ENCODE results near the gene GPHN. TPM values are rescaled to one million over a fixed set of nuclear protein-coding genes. Genes with fewer than 3 reads are reported as not detected.

GPHN gene
- total RNA-seq, 1 experiment from 2014 or later, result 34.9 TPM

- intact Hi-C loops (cut with micrococcal nuclease; ENCODE audit: unreplicated experiment), result loop anchor here (2.0 to 5.0 kb wide), 3 partner anchors 167 to 622 kb away; no protein-coding TSS in a partner anchor
- Mint-ChIP-seq H3K36me3 (ENCODE audit: insufficient read depth, unreplicated experiment) (no peaks in the 10 kb centered on the region), H3K4me3 (ENCODE audit: low read depth, unreplicated experiment) (no peak overlapping the region), H3K4me1 (ENCODE audit: low read depth, unreplicated experiment) (no peaks in the 10 kb centered on the region), H3K27me3 (ENCODE audit: unreplicated experiment) (no peaks in the 10 kb centered on the region), H3K27ac (ENCODE audit: unreplicated experiment) (no peak overlapping the region), H3K9me3 (ENCODE audit: low read depth, unreplicated experiment) (no peaks in the 10 kb centered on the region)
- BruUV-seq (replicated peaks), result no TSS peak
- DNase-seq, result peak; percentile 26
- CTCF ChIA-PET, result interaction anchor here (0.5 to 1.0 kb wide), 6 partner anchors 12 to 203 kb away, joined by 3 to 6 read pairs (median 3); partner anchors contain the start of gene GPHN
- TF ChIP-seq, protein P1, sequence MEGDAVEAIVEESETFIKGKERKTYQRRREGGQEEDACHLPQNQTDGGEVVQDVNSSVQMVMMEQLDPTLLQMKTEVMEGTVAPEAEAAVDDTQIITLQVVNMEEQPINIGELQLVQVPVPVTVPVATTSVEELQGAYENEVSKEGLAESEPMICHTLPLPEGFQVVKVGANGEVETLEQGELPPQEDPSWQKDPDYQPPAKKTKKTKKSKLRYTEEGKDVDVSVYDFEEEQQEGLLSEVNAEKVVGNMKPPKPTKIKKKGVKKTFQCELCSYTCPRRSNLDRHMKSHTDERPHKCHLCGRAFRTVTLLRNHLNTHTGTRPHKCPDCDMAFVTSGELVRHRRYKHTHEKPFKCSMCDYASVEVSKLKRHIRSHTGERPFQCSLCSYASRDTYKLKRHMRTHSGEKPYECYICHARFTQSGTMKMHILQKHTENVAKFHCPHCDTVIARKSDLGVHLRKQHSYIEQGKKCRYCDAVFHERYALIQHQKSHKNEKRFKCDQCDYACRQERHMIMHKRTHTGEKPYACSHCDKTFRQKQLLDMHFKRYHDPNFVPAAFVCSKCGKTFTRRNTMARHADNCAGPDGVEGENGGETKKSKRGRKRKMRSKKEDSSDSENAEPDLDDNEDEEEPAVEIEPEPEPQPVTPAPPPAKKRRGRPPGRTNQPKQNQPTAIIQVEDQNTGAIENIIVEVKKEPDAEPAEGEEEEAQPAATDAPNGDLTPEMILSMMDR (IDR thresholded peaks at IDR 0.05; ENCODE audit: unreplicated experiment), result peak; percentile 45
Observed at GRCh38 chr14:66495218-66496098, 12.5 kb upstream of the GPHN start.

- BruUV-seq (replicated peaks), result no TSS peak
- CTCF ChIA-PET, result interaction anchor here (0.6 to 1.3 kb wide), 2 partner anchors 10 to 642 kb away, joined by 3 to 13 read pairs; partner anchors contain the start of gene CCDC196
- no peaks in the 10 kb centered on the region for H3K4me1 Mint-ChIP-seq (ENCODE audit: low read depth, unreplicated experiment)
- no peak for DNase-seq
- intact Hi-C loops (cut with micrococcal nuclease; ENCODE audit: unreplicated experiment), result loop anchor here (5.0 kb wide), 2 partner anchors 251 to 621 kb away; no protein-coding TSS in a partner anchor
- no peak overlapping the region for H3K4me3 Mint-ChIP-seq (ENCODE audit: low read depth, unreplicated experiment)
- no peak overlapping the region for H3K27ac Mint-ChIP-seq (ENCODE audit: unreplicated experiment)
- TF ChIP-seq, protein P1 (IDR thresholded peaks at IDR 0.05; ENCODE audit: unreplicated experiment), result no peak
- no peaks in the 10 kb centered on the region for H3K27me3 Mint-ChIP-seq (ENCODE audit: unreplicated experiment)
- H3K36me3 Mint-ChIP-seq (ENCODE audit: insufficient read depth, unreplicated experiment), result no peaks in the 10 kb centered on the region
- no peaks in the 10 kb centered on the region for H3K9me3 Mint-ChIP-seq (ENCODE audit: low read depth, unreplicated experiment)
Observed at GRCh38 chr14:66496188-66496807, 11.6 kb upstream of the GPHN start.

DNA sequence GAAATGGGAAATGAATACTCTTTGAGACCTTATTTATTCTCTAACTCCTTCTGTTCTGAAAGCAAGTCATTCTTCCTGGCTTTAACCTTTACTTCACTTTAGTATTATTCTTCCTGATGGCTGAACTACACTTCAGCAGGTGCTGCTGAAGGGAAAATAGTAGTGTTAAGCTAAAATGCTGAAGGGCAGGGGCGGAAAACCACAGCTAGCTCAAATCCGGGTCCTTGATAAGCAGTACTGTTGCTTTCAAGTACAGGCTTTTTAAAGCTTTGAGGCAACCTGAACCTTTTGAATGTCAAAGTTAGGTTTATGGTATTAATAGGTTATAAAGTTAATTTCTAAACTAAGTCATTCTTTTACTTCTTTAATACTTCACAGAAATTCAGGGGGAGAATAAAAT is 11.0 kb upstream of the GPHN start:
- TF ChIP-seq, protein P1 (IDR thresholded peaks at IDR 0.05; ENCODE audit: unreplicated experiment), result no peak
- intact Hi-C loops (cut with micrococcal nuclease; ENCODE audit: unreplicated experiment), result loop anchor here (5.0 kb wide), 2 partner anchors 250 to 620 kb away; no protein-coding TSS in a partner anchor
- CTCF ChIA-PET, result interaction anchor here (0.6 to 1.3 kb wide), 3 partner anchors 10 to 642 kb away, joined by 3 to 13 read pairs (median 4); partner anchors contain the start of gene CCDC196
- H3K27ac Mint-ChIP-seq (ENCODE audit: unreplicated experiment), result no peak overlapping the region
- H3K9me3 Mint-ChIP-seq (ENCODE audit: low read depth, unreplicated experiment), result no peaks in the 10 kb centered on the region
- no peaks in the 10 kb centered on the region for H3K4me1 Mint-ChIP-seq (ENCODE audit: low read depth, unreplicated experiment)
- H3K36me3 Mint-ChIP-seq (ENCODE audit: insufficient read depth, unreplicated experiment), result no peaks in the 10 kb centered on the region
- no TSS peak for BruUV-seq (replicated peaks)
- H3K4me3 Mint-ChIP-seq (ENCODE audit: low read depth, unreplicated experiment), result no peak overlapping the region
- no peak for DNase-seq
- H3K27me3 Mint-ChIP-seq (ENCODE audit: unreplicated experiment), result no peaks in the 10 kb centered on the region

DNA sequence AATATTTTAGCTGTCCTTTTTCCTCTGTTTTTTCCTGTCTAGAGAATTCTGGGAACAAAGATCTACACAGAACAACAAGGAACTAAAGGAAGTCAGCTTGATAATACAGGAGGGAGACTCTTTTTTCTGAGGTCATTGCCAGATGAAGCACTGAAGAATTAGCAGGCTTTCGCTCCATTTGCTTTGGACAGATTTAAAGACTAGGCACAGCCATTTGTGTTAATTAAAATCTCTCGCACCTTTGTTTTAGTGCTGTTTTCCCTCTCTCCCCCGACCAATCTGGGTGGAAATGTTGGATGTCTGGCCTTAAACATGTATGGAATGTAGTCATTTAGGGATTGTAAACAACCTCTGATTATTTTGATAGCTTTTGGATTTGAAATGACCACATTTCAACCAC is 9.6 kb upstream of the GPHN start:
- intact Hi-C loops (cut with micrococcal nuclease; ENCODE audit: unreplicated experiment), result loop anchor here (5.0 kb wide), 2 partner anchors 249 to 619 kb away; no protein-coding TSS in a partner anchor
- CTCF ChIA-PET, result no interaction called here
- no peak overlapping the region for H3K4me3 Mint-ChIP-seq (ENCODE audit: low read depth, unreplicated experiment)

More for the DNA sequence above, 9.6 kb upstream of the GPHN start:
- H3K27me3 Mint-ChIP-seq (ENCODE audit: unreplicated experiment), result no peaks in the 10 kb centered on the region
- no peaks in the 10 kb centered on the region for H3K36me3 Mint-ChIP-seq (ENCODE audit: insufficient read depth, unreplicated experiment)
- no peak overlapping the region for H3K27ac Mint-ChIP-seq (ENCODE audit: unreplicated experiment)
- no peak for DNase-seq
- no peaks in the 10 kb centered on the region for H3K9me3 Mint-ChIP-seq (ENCODE audit: low read depth, unreplicated experiment)
- TF ChIP-seq, protein P1 (IDR thresholded peaks at IDR 0.05; ENCODE audit: unreplicated experiment), result no peak
- BruUV-seq (replicated peaks), result no TSS peak
- H3K4me1 Mint-ChIP-seq (ENCODE audit: low read depth, unreplicated experiment), result no peaks in the 10 kb centered on the region

Measured in Calu3 (cell line).